ENCODE data around the gene SLC22A12.

Gene SLC22A12

GRCh38 chr11:64605244-64605560 lies 14.2 kb downstream of the SLC22A12 start:
- no peaks in the 10 kb centered on the region for H3K27me3 ChIP-seq (ENCODE audit: control insufficient read depth, insufficient read depth, low read length)
- no peak overlapping the region for H3K27ac ChIP-seq (ENCODE audit: low read depth, low read length)
- H3K9ac ChIP-seq (ENCODE audit: low read length) = no peak overlapping the region
- no peak overlapping the region for H3K4me3 ChIP-seq (ENCODE audit: low read length)
- H3K4me1 ChIP-seq (ENCODE audit: control insufficient read depth, insufficient read depth, low read length) = no peaks in the 10 kb centered on the region
- H3K36me3 ChIP-seq (ENCODE audit: control insufficient read depth, insufficient read depth, low read length) = no peaks in the 10 kb centered on the region

- no peak overlapping the region for H3K9ac ChIP-seq (ENCODE audit: low read length)
- no peaks in the 10 kb centered on the region for H3K36me3 ChIP-seq (ENCODE audit: control insufficient read depth, insufficient read depth, low read length)
- no peak overlapping the region for H3K4me3 ChIP-seq (ENCODE audit: low read length)
- no peak overlapping the region for H3K27ac ChIP-seq (ENCODE audit: low read depth, low read length)
- no peaks in the 10 kb centered on the region for H3K4me1 ChIP-seq (ENCODE audit: control insufficient read depth, insufficient read depth, low read length)
- no peaks in the 10 kb centered on the region for H3K27me3 ChIP-seq (ENCODE audit: control insufficient read depth, insufficient read depth, low read length)
These were observed 14.9 kb downstream of the SLC22A12 start for GRCh38 chr11:64605656-64606585.

GRCh38 chr11:64606796-64607380 lies 15.9 kb downstream of the SLC22A12 start:
- no peak overlapping the region for H3K27ac ChIP-seq (ENCODE audit: low read depth, low read length)
- H3K27me3 ChIP-seq (ENCODE audit: control insufficient read depth, insufficient read depth, low read length) = no peaks in the 10 kb centered on the region
- no peak overlapping the region for H3K9ac ChIP-seq (ENCODE audit: low read length)
- no peak overlapping the region for H3K4me3 ChIP-seq (ENCODE audit: low read length)
- H3K4me1 ChIP-seq (ENCODE audit: control insufficient read depth, insufficient read depth, low read length) = no peaks in the 10 kb centered on the region
- no peaks in the 10 kb centered on the region for H3K36me3 ChIP-seq (ENCODE audit: control insufficient read depth, insufficient read depth, low read length)

GRCh38 chr11:64607381-64607985 lies 16.5 kb downstream of the SLC22A12 start:
- Histone ChIP-seq H3K27ac (ENCODE audit: low read depth, low read length) (no peak overlapping the region), H3K27me3 (ENCODE audit: control insufficient read depth, insufficient read depth, low read length) (no peaks in the 10 kb centered on the region), H3K4me1 (ENCODE audit: control insufficient read depth, insufficient read depth, low read length) (no peaks in the 10 kb centered on the region), H3K36me3 (ENCODE audit: control insufficient read depth, insufficient read depth, low read length) (no peaks in the 10 kb centered on the region), H3K4me3 (ENCODE audit: low read length) (no peak overlapping the region), H3K9ac (ENCODE audit: low read length) (no peak overlapping the region)

GRCh38 chr11:64608046-64608445 lies 17.0 kb downstream of the SLC22A12 start:
- H3K4me1 ChIP-seq (ENCODE audit: control insufficient read depth, insufficient read depth, low read length) = no peaks in the 10 kb centered on the region
- H3K4me3 ChIP-seq (ENCODE audit: low read length) = no peak overlapping the region
- no peak overlapping the region for H3K9ac ChIP-seq (ENCODE audit: low read length)
- H3K27me3 ChIP-seq (ENCODE audit: control insufficient read depth, insufficient read depth, low read length) = no peaks in the 10 kb centered on the region
- H3K36me3 ChIP-seq (ENCODE audit: control insufficient read depth, insufficient read depth, low read length) = no peaks in the 10 kb centered on the region
- no peak overlapping the region for H3K27ac ChIP-seq (ENCODE audit: low read depth, low read length)

- H3K27ac ChIP-seq (ENCODE audit: low read depth, low read length) = no peak overlapping the region
- no peaks in the 10 kb centered on the region for H3K36me3 ChIP-seq (ENCODE audit: control insufficient read depth, insufficient read depth, low read length)
- no peaks in the 10 kb centered on the region for H3K27me3 ChIP-seq (ENCODE audit: control insufficient read depth, insufficient read depth, low read length)
- no peaks in the 10 kb centered on the region for H3K4me1 ChIP-seq (ENCODE audit: control insufficient read depth, insufficient read depth, low read length)
- no peak overlapping the region for H3K9ac ChIP-seq (ENCODE audit: low read length)
- H3K4me3 ChIP-seq (ENCODE audit: low read length) = no peak overlapping the region
These were observed 17.6 kb downstream of the SLC22A12 start for GRCh38 chr11:64608636-64609035.

- H3K4me3 ChIP-seq (ENCODE audit: low read length) = no peak overlapping the region
- no peaks in the 10 kb centered on the region for H3K36me3 ChIP-seq (ENCODE audit: control insufficient read depth, insufficient read depth, low read length)
- no peaks in the 10 kb centered on the region for H3K27me3 ChIP-seq (ENCODE audit: control insufficient read depth, insufficient read depth, low read length)
- no peak overlapping the region for H3K27ac ChIP-seq (ENCODE audit: low read depth, low read length)
- no peak overlapping the region for H3K9ac ChIP-seq (ENCODE audit: low read length)
- no peaks in the 10 kb centered on the region for H3K4me1 ChIP-seq (ENCODE audit: control insufficient read depth, insufficient read depth, low read length)
These were observed 18.5 kb downstream of the SLC22A12 start for GRCh38 chr11:64609436-64610047.

GRCh38 chr11:64610596-64610995 lies 19.6 kb downstream of the SLC22A12 start:
- H3K27me3 ChIP-seq (ENCODE audit: control insufficient read depth, insufficient read depth, low read length) = no peaks in the 10 kb centered on the region
- no peak overlapping the region for H3K27ac ChIP-seq (ENCODE audit: low read depth, low read length)
- no peaks in the 10 kb centered on the region for H3K36me3 ChIP-seq (ENCODE audit: control insufficient read depth, insufficient read depth, low read length)
- no peak overlapping the region for H3K4me3 ChIP-seq (ENCODE audit: low read length)
- no peak overlapping the region for H3K9ac ChIP-seq (ENCODE audit: low read length)
- no peaks in the 10 kb centered on the region for H3K4me1 ChIP-seq (ENCODE audit: control insufficient read depth, insufficient read depth, low read length)

- Histone ChIP-seq H3K27ac (ENCODE audit: low read depth, low read length) (no peak overlapping the region), H3K36me3 (ENCODE audit: control insufficient read depth, insufficient read depth, low read length) (peaks cover 4% of the 10 kb centered on the region), H3K27me3 (ENCODE audit: control insufficient read depth, insufficient read depth, low read length) (no peaks in the 10 kb centered on the region), H3K9ac (ENCODE audit: low read length) (no peak overlapping the region), H3K4me1 (ENCODE audit: control insufficient read depth, insufficient read depth, low read length) (no peaks in the 10 kb centered on the region), H3K4me3 (ENCODE audit: low read length) (no peak overlapping the region)
These were observed 20.2 kb downstream of the SLC22A12 start for GRCh38 chr11:64611176-64611575.

GRCh38 chr11:64611869-64612646 lies 21.0 kb downstream of the SLC22A12 start:
- no peak overlapping the region for H3K4me3 ChIP-seq (ENCODE audit: low read length)
- H3K36me3 ChIP-seq (ENCODE audit: control insufficient read depth, insufficient read depth, low read length) = peaks cover 8% of the 10 kb centered on the region
- H3K27ac ChIP-seq (ENCODE audit: low read depth, low read length) = no peak overlapping the region
- no peak overlapping the region for H3K9ac ChIP-seq (ENCODE audit: low read length)
- H3K4me1 ChIP-seq (ENCODE audit: control insufficient read depth, insufficient read depth, low read length) = no peaks in the 10 kb centered on the region
- H3K27me3 ChIP-seq (ENCODE audit: control insufficient read depth, insufficient read depth, low read length) = no peaks in the 10 kb centered on the region

- Histone ChIP-seq H3K9ac (ENCODE audit: low read length) (no peak overlapping the region), H3K4me1 (ENCODE audit: control insufficient read depth, insufficient read depth, low read length) (no peaks in the 10 kb centered on the region), H3K36me3 (ENCODE audit: control insufficient read depth, insufficient read depth, low read length) (peaks cover 8% of the 10 kb centered on the region), H3K4me3 (ENCODE audit: low read length) (no peak overlapping the region), H3K27ac (ENCODE audit: low read depth, low read length) (no peak overlapping the region), H3K27me3 (ENCODE audit: control insufficient read depth, insufficient read depth, low read length) (no peaks in the 10 kb centered on the region)
These were observed 22.6 kb downstream of the SLC22A12 start for GRCh38 chr11:64613648-64614047.

- no peaks in the 10 kb centered on the region for H3K4me1 ChIP-seq (ENCODE audit: control insufficient read depth, insufficient read depth, low read length)
- no peak overlapping the region for H3K4me3 ChIP-seq (ENCODE audit: low read length)
- H3K9ac ChIP-seq (ENCODE audit: low read length) = no peak overlapping the region
- H3K27me3 ChIP-seq (ENCODE audit: control insufficient read depth, insufficient read depth, low read length) = no peaks in the 10 kb centered on the region
- H3K27ac ChIP-seq (ENCODE audit: low read depth, low read length) = no peak overlapping the region
- peaks cover 8% of the 10 kb centered on the region for H3K36me3 ChIP-seq (ENCODE audit: control insufficient read depth, insufficient read depth, low read length)
These were observed 23.9 kb downstream of the SLC22A12 start for GRCh38 chr11:64614917-64615316.
